Measurements from ENCODE around the gene L3MBTL4.
"Not testable (repeated sequence)": the region's sequence is repeated elsewhere in the genome, so short reads cannot be mapped to it uniquely, and the experiment has no call there.

L3MBTL4 gene

GRCh38 chr18:6170604-6171003 is 244.1 kb downstream of the L3MBTL4 start:
- DNase-seq = no peak

- DNase-seq = no peak
Measured at GRCh38 chr18:6161549-6161948, 253.2 kb downstream of the L3MBTL4 start.

GRCh38 chr18:6159426-6159825 is 255.3 kb downstream of the L3MBTL4 start:
- DNase-seq = no peak

GRCh38 chr18:6158958-6159357 is 255.8 kb downstream of the L3MBTL4 start:
- no peak for DNase-seq

GRCh38 chr18:6156446-6156845 is 258.3 kb downstream of the L3MBTL4 start:
- DNase-seq = no peak

GRCh38 chr18:6155707-6156106 is 259.0 kb downstream of the L3MBTL4 start:
- DNase-seq = no peak

GRCh38 chr18:6150430-6150829 is 264.3 kb downstream of the L3MBTL4 start:
- DNase-seq = peak; percentile 53

- no peak for DNase-seq
Measured at GRCh38 chr18:6146307-6146661, 268.4 kb downstream of the L3MBTL4 start.

- no peak for DNase-seq
Measured at GRCh38 chr18:6145645-6146306, 268.9 kb downstream of the L3MBTL4 start.

- no peak for DNase-seq
Measured at GRCh38 chr18:6139007-6139406, 275.7 kb downstream of the L3MBTL4 start.

GRCh38 chr18:6135901-6136300 is 278.8 kb downstream of the L3MBTL4 start:
- not testable (repeated sequence) for DNase-seq

- not testable (repeated sequence) for DNase-seq
Measured at GRCh38 chr18:6135029-6135428, 279.7 kb downstream of the L3MBTL4 start.

- DNase-seq = no peak
Measured at GRCh38 chr18:6132751-6133368, 281.9 kb downstream of the L3MBTL4 start.

- DNase-seq = no peak
Measured at GRCh38 chr18:6120820-6121279, 293.9 kb downstream of the L3MBTL4 start.

GRCh38 chr18:6119761-6120160 is 294.9 kb downstream of the L3MBTL4 start:
- no peak for DNase-seq

- DNase-seq = no peak
Measured at GRCh38 chr18:6118080-6118479, 296.6 kb downstream of the L3MBTL4 start.

- no peak for DNase-seq
Measured at GRCh38 chr18:6115710-6116109, 299.0 kb downstream of the L3MBTL4 start.

GRCh38 chr18:6113650-6114049 is 301.1 kb downstream of the L3MBTL4 start:
- DNase-seq = no peak

- no peak for DNase-seq
Measured at GRCh38 chr18:6111726-6112125, 303.0 kb downstream of the L3MBTL4 start.

GRCh38 chr18:6109743-6110142 is 305.0 kb downstream of the L3MBTL4 start:
- no peak for DNase-seq

GRCh38 chr18:6107794-6108193 is 306.9 kb downstream of the L3MBTL4 start:
- no peak for DNase-seq

GRCh38 chr18:6106091-6106685 is 308.5 kb downstream of the L3MBTL4 start:
- no peak for DNase-seq

GRCh38 chr18:6103741-6104140 is 311.0 kb downstream of the L3MBTL4 start:
- no peak for DNase-seq

- DNase-seq = no peak
Measured at GRCh38 chr18:6096730-6097129, 318.0 kb downstream of the L3MBTL4 start.

All from DMS 273 treated with DMSO at 0.1 percent for 48 hours (cell line).